Diencephalon (tissue), 1 donor: ENCODE results near the gene C5orf52. TPM values are rescaled to one million over a fixed set of nuclear protein-coding genes. Genes with fewer than 3 reads are reported as not detected.

Experiments used
- total RNA-seq: library from RNA; depleted of rRNA; stranded (reverse); fragments of >200 nt; gene quantifications from one replicate; pipeline ENCODE4 v1.2.3, GENCODE V29; 2014

The C5orf52 gene
- total RNA-seq = not detected

GRCh38 chr5:157670662-157671591 lies at the start of gene C5orf52:
TSS of gene C5orf52 (plus strand) at chr5:157671533. CDS start at chr5:157671615, 82 bp downstream.

DNA sequence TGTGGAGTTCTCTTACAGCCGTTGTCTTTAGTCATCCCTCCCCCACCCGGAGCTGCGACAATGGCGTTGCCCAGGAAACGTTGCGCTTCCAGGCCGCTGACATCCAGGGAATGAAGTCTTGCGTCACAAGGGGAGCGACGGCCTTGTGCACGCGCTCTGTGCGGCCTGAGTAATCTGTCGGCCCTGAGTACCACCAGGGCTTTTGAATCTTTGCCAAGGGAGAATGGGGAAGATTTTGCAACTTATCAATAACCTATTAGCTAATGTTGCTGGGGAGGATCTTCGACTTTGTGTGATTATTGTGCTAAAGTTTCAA lies 19.0 kb upstream of the C5orf52 start, which contains the start of gene SOX30:
Gene SOX30 (minus strand): TSS at position 62 of the 316 bp plus-strand sequence. CDS start 360 bp downstream, outside the sequence.

Other genes starting within 250 kb of the C5orf52 start
- 0.23 TPM for gene NIPAL4, start 211.3 kb upstream of the C5orf52 start, total RNA-seq
- gene ADAM19, start 95.8 kb upstream of the C5orf52 start, total RNA-seq = 16.8 TPM
- not detected for gene SOX30, start 19.1 kb upstream of the C5orf52 start, total RNA-seq
- gene THG1L, start 59.9 kb downstream of the C5orf52 start, total RNA-seq = 15.7 TPM
- 95.5 TPM for gene LSM11, start 72.2 kb downstream of the C5orf52 start, total RNA-seq
- 66.9 TPM for gene CLINT1, start 187.6 kb downstream of the C5orf52 start, total RNA-seq